ENCODE data around the gene FAM3A.

- TF ChIP-seq CTCF (conservative IDR thresholded peaks at IDR 0.05; ENCODE audit: low read depth in 2 of 2), result no peak
- no peak for TF ChIP-seq POLR2AphosphoS5 (IDR thresholded peaks at IDR 0.05; ENCODE audit: low read depth)
- no peak for TF ChIP-seq EZH2phosphoT487 (IDR thresholded peaks at IDR 0.05; ENCODE audit: unreplicated experiment)
- TF ChIP-seq CREB1 (CRISPR knock-in tag; IDR thresholded peaks at IDR 0.05; ENCODE audit: low read depth), result no peak
- no peak for TF ChIP-seq EZH2 (IDR thresholded peaks at IDR 0.05; ENCODE audit: low read depth, unreplicated experiment)
Observed at GRCh38 chrX:154473683-154474082, 42.3 kb downstream of the FAM3A start.

Measured in GM23338 (cell line).